Heart left ventricle (tissue), 13 donors: ENCODE data around the gene CEP128.
A peak's percentile ranks its signal among the peaks of the same experiment; 100 is the strongest.

Experiments used
- POLR2A ChIP-seq, 2 donors: fragments of 450-650 bp; IDR thresholded peaks; one replicate each; pipeline ENCODE4 v1.6.1; 2017; ENCODE audit warnings: antibody characterized with exemption in 2 of 2, mild to moderate bottlenecking in 2 of 2, moderate library complexity in 2 of 2
- TF ChIP-seq, protein P1 (sequence below), 12 donors: fragments of 200-600 bp; sonication (generic) in 4 of 12; IDR thresholded peaks; one replicate each; pipeline versions ENCODE4 v1.5.0 to v1.8.0; 2018 to 2022; ENCODE audit warnings: antibody characterized with exemption in 12 of 12, mild to moderate bottlenecking in 5 of 12
- donor health status: ischemic (EF 13 %, LVEDD 7.1; RV severe dilation, severe dysfunction).
- donor health status: DM: no; HTN: yes; CAD: no.
- donor health status: DM: no; HTN: no; CAD: no.
- donor health status: ischemic (EF 25% LVEDD 6.9; RV normal size, moderate dysfunction).
- donor health status: ischemic (EF 25% LVEDD 5.7; RV mildly dilated, moderate dysfunction).
- donor health status: ischemic (EF 35%, LVEDD 5.7; RV mildly dilated, moderate dysfunction).
- donor health status: nonischemic (EF 11% LVEDD 7.7; RV severe dilation, severe dysfunction).
- donor health status: DM: yes; HTN: yes; CAD: no.
- donor health status: PGD.
- donor health status: ischemic (EF 29% LVEDD 5.4; RV normal size, mild dysfunction).
- donor health status: nonischemic (EF 23%, LVEDD 6.1; RV moderate dilation, normal function).

DNA sequence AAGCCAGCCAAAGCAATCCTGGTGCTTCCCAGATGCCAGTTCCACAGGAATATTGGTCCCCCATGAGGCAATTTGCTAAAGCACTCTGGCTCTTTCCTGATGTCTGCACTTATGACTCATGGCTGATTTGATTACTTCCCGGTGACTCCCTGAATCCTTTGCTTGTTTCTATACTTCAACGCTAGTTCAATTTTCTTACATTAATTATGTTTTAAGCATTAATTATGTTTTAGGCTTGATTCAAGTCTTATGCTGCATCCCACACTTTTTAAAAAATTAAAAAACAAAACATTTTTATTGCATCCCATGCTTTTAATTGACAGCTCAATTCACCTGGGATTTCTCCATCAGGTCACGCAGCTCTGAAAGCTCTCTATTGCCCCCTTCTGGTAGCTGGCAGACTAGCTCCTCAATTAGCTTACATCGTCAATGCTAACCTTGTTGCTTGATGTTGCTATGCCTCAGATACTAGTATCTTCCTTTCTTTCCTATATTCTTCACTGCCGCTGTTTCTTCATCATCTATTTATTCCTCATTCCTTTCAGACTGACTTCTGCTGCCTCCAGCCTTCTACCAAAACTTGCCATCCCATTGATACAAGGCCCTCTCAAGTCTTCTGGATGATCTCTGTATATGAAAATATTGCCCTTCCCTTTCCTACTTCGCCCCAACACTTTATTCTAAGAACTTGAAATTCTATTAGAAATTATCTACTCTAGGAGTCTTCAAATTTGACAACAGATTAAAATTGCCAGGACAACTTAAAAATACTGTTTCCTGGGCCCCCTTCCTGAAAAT lies 45.9 kb upstream of the CEP128 start:
- TF ChIP-seq, protein P1, sequence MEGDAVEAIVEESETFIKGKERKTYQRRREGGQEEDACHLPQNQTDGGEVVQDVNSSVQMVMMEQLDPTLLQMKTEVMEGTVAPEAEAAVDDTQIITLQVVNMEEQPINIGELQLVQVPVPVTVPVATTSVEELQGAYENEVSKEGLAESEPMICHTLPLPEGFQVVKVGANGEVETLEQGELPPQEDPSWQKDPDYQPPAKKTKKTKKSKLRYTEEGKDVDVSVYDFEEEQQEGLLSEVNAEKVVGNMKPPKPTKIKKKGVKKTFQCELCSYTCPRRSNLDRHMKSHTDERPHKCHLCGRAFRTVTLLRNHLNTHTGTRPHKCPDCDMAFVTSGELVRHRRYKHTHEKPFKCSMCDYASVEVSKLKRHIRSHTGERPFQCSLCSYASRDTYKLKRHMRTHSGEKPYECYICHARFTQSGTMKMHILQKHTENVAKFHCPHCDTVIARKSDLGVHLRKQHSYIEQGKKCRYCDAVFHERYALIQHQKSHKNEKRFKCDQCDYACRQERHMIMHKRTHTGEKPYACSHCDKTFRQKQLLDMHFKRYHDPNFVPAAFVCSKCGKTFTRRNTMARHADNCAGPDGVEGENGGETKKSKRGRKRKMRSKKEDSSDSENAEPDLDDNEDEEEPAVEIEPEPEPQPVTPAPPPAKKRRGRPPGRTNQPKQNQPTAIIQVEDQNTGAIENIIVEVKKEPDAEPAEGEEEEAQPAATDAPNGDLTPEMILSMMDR (IDR thresholded peaks at IDR 0.05): peak; percentile 84 to 96 (median 92)
- TF ChIP-seq POLR2A (IDR thresholded peaks at IDR 0.05): no peak
